H1 (cell line): ENCODE measurements around the gene LRCH1. TPM values are rescaled to one million over a fixed set of nuclear protein-coding genes. Genes with fewer than 3 reads are reported as not detected.

Source experiments
- CHD1 ChIP-seq: IDR thresholded peaks from 2 replicates; pipeline ENCODE4 v1.6.1; 2012; ENCODE audit warnings: low read depth, low read length, improper control_type of control experiment
- CHD2 ChIP-seq: IDR thresholded peaks from 2 replicates; pipeline ENCODE4 v1.6.1; 2012; ENCODE audit warnings: low read length, improper control_type of control experiment
- CHD7 ChIP-seq: fragments of 300-600 bp; sonication (generic); IDR thresholded peaks from 2 replicates; pipeline ENCODE4 v1.7.1; 2012; ENCODE audit warnings: low read length, moderate library complexity, mild to moderate bottlenecking, inconsistent platforms; ENCODE audit not compliant: insufficient replicate concordance
- EP300 ChIP-seq, 2 experiments: IDR thresholded peaks; 1 replicate in 1 of 2; 2 replicates in 1 of 2; pipeline ENCODE4 v1.6.1; 2011 to 2012; ENCODE audit warnings: low read depth in 2 of 2, low read length in 2 of 2, mild to moderate bottlenecking in 2 of 2, borderline replicate concordance in 1 of 2, inconsistent platforms in 1 of 2, moderate library complexity in 1 of 2
- PHF8 ChIP-seq: fragments of 200-600 bp; sonication (generic); conservative IDR thresholded peaks from 2 replicates; pipeline ENCODE4 v1.7.1; 2012; ENCODE audit warnings: low read depth, mild to moderate bottlenecking, inconsistent platforms, low read length, moderate library complexity
- POLR2A ChIP-seq, 2 experiments: IDR thresholded peaks; 1 replicate in 1 of 2; 2 replicates in 1 of 2; pipeline ENCODE4 v1.6.1; 2011; ENCODE audit warnings: low read depth in 2 of 2, low read length in 2 of 2, mild to moderate bottlenecking in 2 of 2; ENCODE audit errors: control extremely low read depth in 1 of 2
- TAF1 ChIP-seq: IDR thresholded peaks from 2 replicates; pipeline ENCODE4 v1.6.1; 2011; ENCODE audit warnings: mild to moderate bottlenecking, low read depth, low read length
- TEAD4 ChIP-seq: IDR thresholded peaks from 2 replicates; pipeline ENCODE4 v1.6.1; 2012; ENCODE audit warnings: low read depth, low read length, inconsistent platforms, mixed read lengths
- ZNF274 ChIP-seq: IDR thresholded peaks from 2 replicates; pipeline ENCODE4 v1.7.0; 2012; ENCODE audit warnings: low read length, borderline replicate concordance; ENCODE audit errors: extremely low read depth
- polyA plus RNA-seq, 7 experiments: library from polyadenylated mRNA; depleted of rRNA in 3 of 7; stranded (reverse) in 5 of 7; unstranded in 2 of 7; fragments of >200 nt in 5 of 7; fragments of 200-250 nt in 2 of 7; gene quantifications; 1 replicate in 5 of 7; 2 replicates in 1 of 7; 4 replicates in 1 of 7; pipeline versions ENCODE4 v1.2.1 to v1.2.3, GENCODE V29; 2011 to 2013; ENCODE audit warnings: missing spikeins in 2 of 7, mixed read lengths in 2 of 7
- total RNA-seq: library from RNA; stranded (reverse); fragmentation: NEBNext Ultra II Directional; extraction: Animal tissue kit (Norgen Biotek cat#: 25700); gene quantifications from 2 replicates; pipeline ENCODE4 v1.2.1, GENCODE V29; 2021

LRCH1 gene
- total and polyA plus RNA-seq, 2 of the 8 experiments (the other 6 are each of a cell fraction or from before 2014, with no cell fraction given) = 3.0 to 10.1 TPM

GRCh38 chr13:46655377-46656180 lies 102.6 kb downstream of the LRCH1 start (continued):
- TF ChIP-seq TAF1 = no peak
- TF ChIP-seq ZNF274 = no peak
- TF ChIP-seq EP300 (IDR thresholded peaks at IDR 0.05; ENCODE audit: borderline replicate concordance in 1 of 2, low read depth in 2 of 2, low read length in 2 of 2) = no peak
- peak in 1 of 2 experiments; percentile 19; a peak in 1 of 3 replicates for TF ChIP-seq POLR2A (IDR thresholded peaks at IDR 0.05; ENCODE audit: control extremely low read depth in 1 of 2, low read depth in 2 of 2, low read length in 2 of 2)
- no peak for TF ChIP-seq CHD7
- TF ChIP-seq PHF8 = no peak
- TF ChIP-seq CHD1 = no peak
- 0 out of 2 replicates have a peak, but pooled peaks have one; percentile 29 for TF ChIP-seq TEAD4
- no peak for TF ChIP-seq CHD2
